GM18499 (cell line): ENCODE measurements around the gene ADD3.

Experiments used
- ATAC-seq: cut with Tn5 transposase; IDR thresholded peaks from one replicate; pipeline ENCODE4 v1.9.1; 2021; ENCODE audit warnings: moderate number of reproducible peaks; ENCODE audit not compliant: insufficient read depth, unreplicated experiment

Gene ADD3

DNA sequence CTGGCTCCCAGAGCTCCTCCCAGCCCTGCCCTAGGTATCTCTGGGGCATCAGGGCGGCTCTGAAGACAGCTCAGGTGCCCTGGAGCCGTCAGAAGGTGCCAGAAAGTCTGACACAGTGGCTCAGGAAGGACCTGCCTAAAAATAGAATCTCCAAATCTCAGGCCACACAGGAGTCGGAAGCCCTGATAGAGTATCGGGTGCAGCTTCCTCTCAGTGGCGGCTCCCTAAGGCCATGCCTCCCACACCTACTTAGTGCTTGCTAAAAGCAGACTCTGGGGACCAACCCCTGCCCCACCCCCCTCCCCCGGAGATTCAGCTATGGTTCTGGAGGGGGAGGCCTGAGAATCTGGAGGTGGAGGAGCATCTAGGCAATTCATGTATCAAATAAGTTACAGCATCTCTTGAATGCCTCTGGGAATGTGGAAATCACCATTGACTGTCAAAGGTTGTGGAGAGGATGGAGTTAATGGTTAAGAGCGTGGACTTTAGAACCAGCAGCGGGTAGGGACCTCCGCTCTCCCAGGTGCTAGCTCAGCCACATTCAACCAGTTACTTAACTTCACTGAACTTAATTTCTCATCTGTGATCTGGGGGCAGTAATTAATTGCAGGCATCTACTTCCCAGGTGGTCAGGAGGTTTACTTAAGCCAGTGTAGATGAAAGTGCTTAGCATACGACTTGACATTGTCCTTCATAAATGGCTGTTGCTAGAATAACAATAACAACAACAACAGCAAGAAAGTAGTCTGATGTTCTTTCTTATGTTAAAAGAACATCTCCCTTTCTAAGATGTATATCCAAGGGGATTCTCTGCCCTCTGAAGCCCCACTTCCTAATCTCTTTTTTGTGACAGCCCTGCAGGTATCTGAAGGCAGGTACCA is 161.1 kb downstream of the ADD3 start:
- no peak for ATAC-seq

DNA sequence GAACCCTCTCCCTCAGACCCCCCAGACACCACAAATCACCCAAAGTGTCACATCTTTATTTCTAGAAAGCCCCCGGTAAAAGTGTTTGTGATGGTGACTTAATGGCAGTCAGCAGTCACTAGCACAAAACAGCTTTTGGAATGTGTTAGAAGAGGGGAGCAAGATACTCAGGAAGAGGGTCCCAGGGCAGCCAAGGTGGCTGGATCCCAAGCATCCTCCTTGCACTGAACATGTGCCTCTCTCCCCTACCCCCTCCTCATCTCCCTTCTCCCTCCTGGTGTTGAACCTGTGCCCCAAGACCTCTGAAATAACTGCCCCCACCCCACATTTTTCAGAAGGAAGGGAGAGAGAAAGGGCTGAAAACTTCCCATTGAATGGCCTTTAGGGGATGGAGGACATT is 161.8 kb downstream of the ADD3 start:
- ATAC-seq = no peak

DNA sequence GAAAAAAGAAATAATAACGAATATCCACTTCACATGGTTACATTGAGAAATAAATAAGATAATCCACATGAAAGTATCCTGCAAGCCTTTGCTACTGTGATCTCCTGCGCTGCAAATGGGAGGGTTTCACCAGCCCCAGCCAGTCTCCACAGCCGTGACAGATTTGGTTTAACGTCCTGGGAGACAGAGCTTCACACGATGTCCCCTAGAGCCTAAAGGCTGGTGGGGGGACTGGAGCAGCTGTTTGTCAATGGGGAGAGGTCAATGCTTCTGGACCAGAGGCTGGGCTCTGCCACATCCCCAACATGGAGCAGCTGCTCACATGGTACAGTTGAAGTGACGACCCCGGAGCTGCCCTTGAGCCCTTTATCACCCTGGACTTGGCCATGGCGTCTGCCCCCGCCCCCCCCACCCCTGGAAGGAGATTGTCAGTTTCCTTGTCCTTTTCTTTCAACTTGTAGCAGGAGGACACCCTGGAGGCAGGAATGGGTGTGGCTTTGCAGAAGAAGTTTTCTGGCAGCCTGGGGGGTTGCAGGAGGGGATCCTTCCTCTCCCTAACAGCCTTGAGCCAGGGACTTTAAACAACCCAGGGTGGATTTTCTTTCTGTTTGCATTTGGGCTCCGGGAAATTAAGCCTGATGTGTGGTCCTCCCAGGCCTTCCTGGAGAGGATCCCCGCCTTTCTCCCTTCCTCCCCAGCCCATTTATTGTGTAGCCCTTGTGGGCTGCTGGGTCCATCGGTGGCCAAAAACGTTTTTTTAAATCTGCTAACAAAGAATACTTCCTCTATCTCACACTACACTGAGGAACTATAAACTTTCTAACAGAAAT is 162.6 kb downstream of the ADD3 start:
- ATAC-seq = no peak

DNA sequence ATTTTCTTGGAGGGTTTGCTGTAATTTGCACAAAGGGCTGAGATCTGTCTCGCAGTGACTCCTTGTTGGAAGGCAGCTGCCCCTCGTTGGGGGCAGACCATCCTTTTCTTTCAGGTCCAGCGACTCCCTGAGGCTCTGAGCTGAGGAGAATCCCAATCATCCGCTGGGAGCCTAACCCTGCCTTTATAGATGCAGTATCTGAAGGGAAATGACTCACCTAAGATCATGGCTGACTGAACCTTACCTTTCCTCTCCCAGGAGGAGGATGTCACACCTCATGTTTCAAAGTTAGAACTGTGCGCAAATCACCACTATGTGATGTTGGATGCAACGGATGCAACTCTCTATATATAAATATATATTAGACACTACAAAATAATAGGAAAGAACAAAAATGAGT is 163.2 kb downstream of the ADD3 start:
- ATAC-seq = no peak

DNA sequence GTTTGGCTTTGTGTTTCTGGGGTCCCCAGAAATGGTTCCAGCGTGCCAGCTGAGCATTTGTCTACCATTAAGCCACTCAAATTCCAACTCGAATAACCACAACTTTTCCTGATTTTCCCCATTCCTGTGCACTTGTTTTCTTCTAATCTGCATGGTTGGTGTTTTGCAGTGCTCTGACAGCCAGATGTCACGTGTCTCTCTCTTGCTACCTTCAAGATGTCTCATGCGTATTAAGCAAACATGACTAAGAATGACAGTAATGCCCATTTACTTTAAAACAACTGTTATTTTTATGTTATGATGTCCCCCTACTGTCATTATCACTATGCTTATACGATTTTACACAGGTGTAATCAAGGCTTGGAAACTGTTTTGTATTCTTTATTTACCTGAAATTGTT is 164.4 kb downstream of the ADD3 start:
- no peak for ATAC-seq

DNA sequence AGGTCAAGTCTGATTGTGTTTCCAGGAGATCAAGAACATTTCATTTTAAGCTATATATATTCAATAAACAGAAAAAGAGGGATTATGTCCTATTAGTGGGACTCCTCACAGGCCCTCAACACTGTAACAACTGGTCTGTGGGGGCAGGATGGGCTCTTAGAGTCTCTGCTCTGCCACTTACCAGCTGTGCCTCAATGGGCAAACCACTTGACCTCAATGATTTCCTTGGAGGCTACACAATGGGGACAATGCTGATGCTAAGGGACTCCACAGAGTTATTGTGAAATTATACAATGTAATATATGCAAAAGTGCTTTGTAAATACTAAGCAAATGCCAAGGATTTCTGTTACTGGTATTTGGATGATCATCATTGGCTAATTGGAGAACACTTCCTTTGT is 166.4 kb downstream of the ADD3 start:
- ATAC-seq = no peak

DNA sequence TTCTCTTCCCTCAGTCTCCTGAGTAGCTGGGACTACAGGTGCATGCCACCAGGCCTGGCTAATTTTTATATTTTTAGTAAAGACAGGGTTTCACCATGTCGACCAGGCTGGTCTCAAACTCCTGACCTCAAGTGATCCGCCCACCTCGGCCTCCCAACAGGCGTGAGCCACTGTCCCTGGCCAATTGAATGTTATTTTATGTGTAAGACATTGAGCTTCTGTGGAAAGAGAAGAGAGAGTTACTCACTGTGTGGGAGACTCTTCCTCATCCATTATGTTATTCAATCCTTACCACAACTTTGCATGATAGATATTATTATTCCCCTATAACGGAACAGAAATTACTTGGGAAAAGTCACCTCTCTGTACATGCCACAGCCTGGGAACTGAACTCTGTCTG is 167.0 kb downstream of the ADD3 start:
- ATAC-seq = no peak

DNA sequence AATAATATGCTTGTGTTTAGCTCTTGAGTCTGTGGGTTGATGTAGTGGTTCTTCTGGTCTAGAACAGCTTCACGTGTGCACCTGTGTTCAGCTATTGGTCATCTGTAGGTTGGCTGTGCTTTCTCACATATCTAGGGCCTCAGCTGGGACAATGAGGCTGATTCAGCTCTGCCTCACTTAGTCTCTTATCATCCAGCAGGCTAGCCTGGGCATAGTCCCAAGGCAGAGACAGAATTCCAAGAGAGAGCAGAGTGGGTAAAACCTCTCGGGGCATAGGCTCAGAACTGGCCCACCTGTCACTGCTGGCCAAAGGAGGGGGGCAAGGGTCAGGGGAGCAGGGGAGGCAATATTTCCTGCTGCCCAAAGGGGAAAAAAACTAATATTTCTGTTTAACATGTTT is 167.6 kb downstream of the ADD3 start:
- ATAC-seq = no peak

DNA sequence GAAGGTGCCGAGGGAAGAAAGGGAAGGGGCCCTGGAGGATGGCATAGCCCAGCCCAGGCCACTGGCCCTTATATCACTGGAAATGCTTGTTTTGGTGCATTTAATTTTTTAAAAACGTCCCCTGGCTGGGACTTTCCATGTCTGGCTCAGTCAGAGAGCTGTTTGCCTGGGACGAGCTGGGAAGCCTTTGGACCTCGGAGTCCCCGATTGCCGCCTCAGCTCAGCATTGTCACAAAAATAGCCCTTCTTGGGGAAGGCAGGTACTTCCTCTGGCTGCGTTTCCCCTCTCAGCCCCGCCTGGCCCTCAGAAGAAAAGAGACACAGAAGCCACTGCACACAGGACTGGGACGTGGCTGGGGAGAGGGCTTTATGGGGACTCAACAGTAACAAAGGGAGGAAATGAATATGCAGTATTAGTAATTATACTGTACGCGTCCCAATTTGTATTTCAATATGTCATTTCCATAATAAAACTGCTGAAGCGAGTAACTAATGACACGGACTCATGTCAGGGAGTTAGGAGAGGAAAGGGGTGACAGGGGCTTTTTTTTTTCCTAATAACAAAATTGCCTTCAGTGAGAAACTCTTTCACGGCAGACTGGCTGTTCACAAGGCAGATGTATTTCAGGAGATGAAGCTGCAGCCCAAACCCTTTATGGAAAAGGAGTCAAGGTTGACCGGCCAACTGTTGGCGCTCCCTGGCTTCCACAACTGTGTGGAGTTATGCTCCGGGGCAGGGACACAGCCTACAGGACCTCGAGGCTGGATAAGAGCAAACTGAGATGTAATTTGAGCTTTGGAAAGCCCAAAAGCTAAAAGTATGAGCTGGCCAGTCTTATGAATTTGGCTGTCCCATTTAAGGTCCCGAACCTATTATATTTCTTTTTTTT is 168.6 kb downstream of the ADD3 start:
- no peak for ATAC-seq

DNA sequence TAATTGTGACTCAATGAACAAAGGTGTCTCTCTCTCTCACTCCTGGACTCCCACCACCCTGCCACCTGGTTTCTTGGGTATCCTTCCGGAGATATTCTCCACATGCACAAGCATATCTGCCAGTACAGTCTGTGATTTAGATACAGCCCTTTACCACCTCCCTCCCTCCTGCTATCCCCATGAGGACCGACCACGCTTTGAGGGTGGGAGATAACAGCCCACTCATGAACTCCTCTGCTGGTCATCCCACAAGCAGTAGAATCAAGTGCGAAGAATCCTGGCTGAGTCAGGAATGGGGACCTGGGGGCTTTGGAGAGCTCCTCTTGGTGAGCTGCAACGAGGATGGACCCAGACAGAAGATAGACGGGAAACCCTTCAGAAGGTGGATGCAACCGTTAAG is 171.4 kb downstream of the ADD3 start:
- no peak for ATAC-seq

DNA sequence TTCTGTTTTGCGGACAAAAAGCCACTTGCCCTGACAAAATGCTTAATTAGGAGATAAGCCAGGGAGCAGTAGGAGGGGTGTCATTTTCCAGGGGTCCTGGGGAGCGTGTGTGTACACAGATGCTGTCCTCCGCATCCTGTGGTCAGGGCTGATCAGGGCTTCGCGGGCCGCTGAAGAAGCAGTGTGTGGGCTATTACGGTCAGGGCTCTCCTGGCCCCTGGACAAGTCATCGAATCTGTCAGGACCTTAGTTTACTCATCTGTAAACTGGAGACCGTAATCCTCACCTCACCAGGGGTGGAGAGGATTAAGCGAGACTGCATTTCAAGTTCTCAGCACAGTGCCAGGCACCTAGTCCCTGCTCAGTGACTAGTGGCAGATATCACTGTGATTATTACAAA is 173.7 kb downstream of the ADD3 start:
- ATAC-seq = no peak

DNA sequence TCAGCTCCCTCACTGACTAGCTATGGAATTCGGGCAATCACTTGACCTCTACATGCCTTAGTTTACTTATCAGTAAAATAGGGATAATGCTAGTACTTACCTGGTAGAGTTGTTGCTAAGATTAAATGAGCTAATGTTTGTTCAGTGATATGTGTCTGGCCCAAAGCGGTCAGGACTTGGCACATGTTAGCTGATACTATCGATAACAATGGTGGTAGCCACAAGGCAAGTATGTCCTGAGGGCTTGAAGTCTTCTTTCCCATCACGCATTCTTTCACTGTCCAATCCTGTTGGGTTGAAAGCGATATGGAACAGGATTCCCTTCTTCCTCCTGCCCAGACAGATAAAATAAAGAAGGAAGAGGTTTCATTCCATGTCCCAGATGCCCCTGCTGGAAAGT is 174.1 kb downstream of the ADD3 start:
- no peak for ATAC-seq

DNA sequence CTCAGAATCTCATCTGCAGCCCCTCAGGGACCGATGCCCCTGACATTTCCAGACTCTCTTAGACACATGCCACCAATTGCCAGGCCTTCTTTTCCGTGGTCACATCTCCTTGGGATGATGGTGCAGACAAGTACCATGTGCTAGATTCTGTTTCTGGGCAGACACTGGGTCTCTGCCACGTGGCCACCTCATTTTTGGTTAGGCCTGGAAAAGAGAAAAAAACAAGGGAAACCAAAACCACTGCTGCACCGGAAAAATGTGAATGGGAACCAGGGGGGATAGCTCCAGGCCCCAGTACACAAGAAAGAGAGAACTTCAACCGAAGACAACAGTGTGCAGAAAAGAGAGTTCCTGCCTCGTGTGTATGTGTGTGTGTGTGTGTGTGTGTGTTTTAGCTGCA is 176.6 kb downstream of the ADD3 start:
- no peak for ATAC-seq
